Measurements from ENCODE around the gene SUMO1. TPM values are rescaled to one million over a fixed set of nuclear protein-coding genes. Genes with fewer than 3 reads are reported as not detected.

The SUMO1 gene
- total and polyA plus RNA-seq, 2 of the 8 experiments (the other 6 are each of a cell fraction or from before 2014, with no cell fraction given), result 108 to 238 TPM

DNA sequence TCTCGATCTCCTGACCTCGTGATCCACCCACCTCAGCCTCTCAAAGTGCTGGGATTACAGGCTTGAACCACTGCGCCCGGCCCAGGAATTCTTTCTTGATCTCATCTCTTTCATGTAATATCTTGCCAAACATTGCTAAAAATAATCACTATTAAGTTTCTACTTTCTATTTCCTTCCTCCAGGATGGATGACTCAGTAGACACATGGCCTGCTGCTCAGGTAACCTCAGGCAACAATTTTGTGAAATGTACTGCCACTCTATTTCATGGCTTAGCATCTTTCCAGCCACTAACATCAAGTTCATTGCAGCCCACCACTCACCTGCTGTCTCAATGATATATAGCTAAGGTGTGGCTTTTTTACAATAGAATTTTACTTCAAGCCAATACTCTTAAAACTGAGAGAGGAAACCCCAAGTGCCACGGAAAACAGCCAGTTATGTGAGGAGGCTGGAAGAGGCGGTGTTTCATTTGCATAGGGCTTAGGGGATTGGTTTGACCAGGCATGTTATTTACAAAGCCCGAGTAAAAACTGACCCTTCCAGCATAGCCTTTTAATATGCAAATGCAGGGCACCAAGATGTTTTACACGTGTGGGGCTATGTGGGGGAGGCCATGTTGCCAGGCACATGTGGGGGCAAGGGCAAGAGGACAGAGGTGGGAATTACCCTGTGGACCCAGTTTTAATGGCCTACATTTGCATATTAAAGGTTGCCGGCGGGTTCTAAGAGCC is 11.3 kb upstream of the SUMO1 start (continued):
- TF ChIP-seq, protein P1, sequence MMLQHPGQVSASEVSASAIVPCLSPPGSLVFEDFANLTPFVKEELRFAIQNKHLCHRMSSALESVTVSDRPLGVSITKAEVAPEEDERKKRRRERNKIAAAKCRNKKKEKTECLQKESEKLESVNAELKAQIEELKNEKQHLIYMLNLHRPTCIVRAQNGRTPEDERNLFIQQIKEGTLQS (IDR thresholded peaks at IDR 0.05; ENCODE audit: insufficient read depth, low read depth, low read length), result no peak
- TF ChIP-seq MAFK (IDR thresholded peaks at IDR 0.05; ENCODE audit: low read depth, low read length) (no peak), SAP30 (IDR thresholded peaks at IDR 0.05; ENCODE audit: insufficient read depth, insufficient replicate concordance, low read length) (no peak), TAF1 (IDR thresholded peaks at IDR 0.05; ENCODE audit: low read depth, low read length) (peak; percentile 35; the same call in 1 of the 2 replicates), HDAC6 (IDR thresholded peaks at IDR 0.05; ENCODE audit: low read depth, low read length) (no peak), BACH1 (IDR thresholded peaks at IDR 0.05; ENCODE audit: low read length) (peak; percentile 58; the same call in 1 of the 2 replicates), CEBPB (IDR thresholded peaks at IDR 0.05; ENCODE audit: low read depth, low read length) (no peak), POLR2AphosphoS5 (IDR thresholded peaks at IDR 0.05; ENCODE audit: low read depth, low read length) (no peak; the same call in 1 of the 2 replicates), EGR1 (IDR thresholded peaks at IDR 0.05; ENCODE audit: borderline replicate concordance, low read depth, low read length) (peak; percentile 13; the same call in 1 of the 2 replicates), FOSL1 (IDR thresholded peaks at IDR 0.05; ENCODE audit: insufficient read depth, low read depth, low read length) (no peak), JUN (IDR thresholded peaks at IDR 0.05; ENCODE audit: low read depth, low read length) (no peak), PHF8 (conservative IDR thresholded peaks at IDR 0.05; ENCODE audit: low read depth, low read length) (no peak), BCL11A (IDR thresholded peaks at IDR 0.05; ENCODE audit: low read depth in 2 of 2, low read length in 2 of 2) (no peak), SRF (IDR thresholded peaks at IDR 0.05; ENCODE audit: low read depth, low read length) (no peak), CREB1 (IDR thresholded peaks at IDR 0.05) (peak; percentile 33; the same call in 1 of the 2 replicates), HDAC2 (IDR thresholded peaks at IDR 0.05; ENCODE audit: borderline replicate concordance in 1 of 2, low read depth in 2 of 2, low read length in 2 of 2) (peak in 1 of 2 experiments; percentile 89; a peak in 3 of 4 replicates), GTF2F1 (IDR thresholded peaks at IDR 0.05; ENCODE audit: borderline replicate concordance, low read depth, low read length) (no peak), KDM1A (IDR thresholded peaks at IDR 0.05; ENCODE audit: borderline replicate concordance, low read length) (no peak), BRCA1 (IDR thresholded peaks at IDR 0.05; ENCODE audit: low read depth, low read length) (no peak), RAD21 (IDR thresholded peaks at IDR 0.05 in 1 of 2, conservative IDR thresholded peaks at IDR 0.05 in 1 of 2; ENCODE audit: low read depth in 2 of 2, low read length in 2 of 2) (no peak), RNF2 (IDR thresholded peaks at IDR 0.05; ENCODE audit: borderline replicate concordance, low read depth, low read length, missing control alignments, poor library complexity, severe bottlenecking) (no peak), SP2 (IDR thresholded peaks at IDR 0.05; ENCODE audit: low read length) (no peak)
- TF ChIP-seq, protein P2, sequence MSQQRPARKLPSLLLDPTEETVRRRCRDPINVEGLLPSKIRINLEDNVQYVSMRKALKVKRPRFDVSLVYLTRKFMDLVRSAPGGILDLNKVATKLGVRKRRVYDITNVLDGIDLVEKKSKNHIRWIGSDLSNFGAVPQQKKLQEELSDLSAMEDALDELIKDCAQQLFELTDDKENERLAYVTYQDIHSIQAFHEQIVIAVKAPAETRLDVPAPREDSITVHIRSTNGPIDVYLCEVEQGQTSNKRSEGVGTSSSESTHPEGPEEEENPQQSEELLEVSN (IDR thresholded peaks at IDR 0.05), result peak; percentile 43; the same call in 1 of the 2 replicates
